H1 (cell line): ENCODE measurements around the gene GLS2.
"Not testable (repeated sequence)": the region's sequence is repeated elsewhere in the genome, so short reads cannot be mapped to it uniquely, and the experiment has no call there.

Experiments
- ATF2 ChIP-seq: IDR thresholded peaks from 2 replicates; pipeline ENCODE4 v1.6.1; 2012; ENCODE audit warnings: low read length, inconsistent platforms
- CTCF ChIP-seq, 3 experiments: IDR thresholded peaks; 1 replicate in 2 of 3; 2 replicates in 1 of 3; pipeline versions ENCODE4 v1.5.1 to v1.6.1; 2011; ENCODE audit warnings: low read length in 3 of 3, mild to moderate bottlenecking in 3 of 3, inconsistent platforms in 2 of 3, low read depth in 1 of 3, moderate library complexity in 1 of 3; ENCODE audit not compliant: insufficient read depth in 1 of 3; ENCODE audit errors: control extremely low read depth in 1 of 3
- EP300 ChIP-seq, 2 experiments: IDR thresholded peaks; 1 replicate in 1 of 2; 2 replicates in 1 of 2; pipeline ENCODE4 v1.6.1; 2011 to 2012; ENCODE audit warnings: low read depth in 2 of 2, low read length in 2 of 2, mild to moderate bottlenecking in 2 of 2, borderline replicate concordance in 1 of 2, inconsistent platforms in 1 of 2, moderate library complexity in 1 of 2
- POLR2A ChIP-seq, 2 experiments: IDR thresholded peaks; 1 replicate in 1 of 2; 2 replicates in 1 of 2; pipeline ENCODE4 v1.6.1; 2011; ENCODE audit warnings: low read depth in 2 of 2, low read length in 2 of 2, mild to moderate bottlenecking in 2 of 2; ENCODE audit errors: control extremely low read depth in 1 of 2
- RAD21 ChIP-seq, 2 experiments: IDR thresholded peaks in 1 of 2; conservative IDR thresholded peaks in 1 of 2; 2 replicates each; pipeline ENCODE4 v1.6.1; 2011; ENCODE audit warnings: low read depth in 2 of 2, low read length in 2 of 2, improper control_type of control experiment in 1 of 2, inconsistent platforms in 1 of 2, mild to moderate bottlenecking in 1 of 2, moderate library complexity in 1 of 2

GRCh38 chr12:56443208-56443607, 44.8 kb downstream of the GLS2 start:
- TF ChIP-seq CTCF (IDR thresholded peaks at IDR 0.05; ENCODE audit: control extremely low read depth in 1 of 3, insufficient read depth in 1 of 3, low read depth in 1 of 3, low read length in 3 of 3); ATF2; RAD21 (IDR thresholded peaks at IDR 0.05 in 1 of 2, conservative IDR thresholded peaks at IDR 0.05 in 1 of 2; ENCODE audit: low read depth in 2 of 2, low read length in 2 of 2); POLR2A (IDR thresholded peaks at IDR 0.05; ENCODE audit: control extremely low read depth in 1 of 2, low read depth in 2 of 2, low read length in 2 of 2): not testable (repeated sequence)
- TF ChIP-seq EP300 (IDR thresholded peaks at IDR 0.05; ENCODE audit: borderline replicate concordance in 1 of 2, low read depth in 2 of 2, low read length in 2 of 2): peak in 1 of 2 experiments; percentile 64; a peak in 1 of 3 replicates
